Activated CD4-positive, alpha-beta T cell treated with anti-CD3 and anti-CD28 coated beads, Interleukin-2, amount 50 U/mL, for 48 hours (primary cell): ENCODE data around the gene TNP1.

Experiments
- DNase-seq, 2 experiments: peaks; one replicate each; pipeline ENCODE4 v3.0.0-alpha.2; 2020

TNP1 gene

DNA sequence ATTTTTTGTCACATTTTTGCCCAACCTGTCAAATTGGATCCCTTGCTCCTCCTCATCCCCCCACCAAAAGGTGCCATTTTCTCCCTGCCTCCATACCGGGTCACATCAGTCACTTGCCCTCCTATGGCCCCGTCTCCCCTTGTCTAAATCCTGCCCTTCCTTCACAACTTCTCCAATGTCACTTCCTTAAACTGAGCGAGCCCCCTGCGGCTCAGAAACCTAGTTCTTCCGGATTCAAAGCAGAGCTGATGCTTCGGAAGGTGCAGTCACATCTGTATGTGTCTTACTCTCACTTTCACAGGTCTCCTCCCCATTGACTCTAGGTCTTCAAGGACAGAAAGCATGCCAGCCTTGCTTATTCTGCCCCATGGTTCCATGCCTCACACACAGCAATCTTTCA is 22.1 kb downstream of the TNP1 start:
- no peak for DNase-seq

DNA sequence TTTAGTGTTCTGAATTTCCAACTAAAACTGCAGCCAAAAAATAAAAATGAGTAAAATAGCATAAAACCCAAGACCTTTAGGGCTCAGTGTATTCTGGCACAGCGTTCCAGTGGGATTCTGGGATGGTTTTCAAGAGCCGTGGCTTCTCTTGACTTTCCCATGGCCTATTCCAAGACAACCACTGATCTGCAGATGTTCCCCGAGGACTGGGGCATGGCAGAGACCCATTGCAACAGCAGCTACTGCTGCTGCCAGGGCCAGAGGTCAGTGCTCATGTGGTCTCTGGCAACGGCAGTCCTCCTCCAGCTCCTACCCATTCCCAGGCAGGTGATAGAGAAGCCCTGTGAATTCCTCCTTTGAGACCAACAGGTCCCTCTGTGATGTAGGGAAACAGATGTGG is 26.8 kb downstream of the TNP1 start:
- no peak for DNase-seq

DNA sequence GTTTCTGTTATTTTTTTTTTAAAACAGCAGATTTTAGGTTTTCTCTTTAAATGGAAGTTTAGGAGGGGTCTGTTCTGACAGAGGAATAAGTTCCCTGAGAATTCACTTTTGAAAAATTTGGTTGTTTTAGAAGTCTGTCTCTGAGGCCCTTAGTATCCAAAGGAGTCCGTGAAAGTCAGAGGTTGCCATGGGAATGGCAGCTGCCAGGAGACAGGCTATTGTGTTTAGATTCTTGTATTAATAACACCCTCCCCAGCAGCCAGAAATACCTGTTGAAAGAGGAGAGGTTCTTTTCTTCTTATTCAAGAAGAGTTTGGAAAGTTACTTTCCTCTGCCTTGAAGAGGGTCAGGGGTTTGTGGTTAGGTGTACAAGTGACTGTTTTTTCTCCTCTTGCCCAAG is 29.5 kb downstream of the TNP1 start:
- no peak for DNase-seq

DNA sequence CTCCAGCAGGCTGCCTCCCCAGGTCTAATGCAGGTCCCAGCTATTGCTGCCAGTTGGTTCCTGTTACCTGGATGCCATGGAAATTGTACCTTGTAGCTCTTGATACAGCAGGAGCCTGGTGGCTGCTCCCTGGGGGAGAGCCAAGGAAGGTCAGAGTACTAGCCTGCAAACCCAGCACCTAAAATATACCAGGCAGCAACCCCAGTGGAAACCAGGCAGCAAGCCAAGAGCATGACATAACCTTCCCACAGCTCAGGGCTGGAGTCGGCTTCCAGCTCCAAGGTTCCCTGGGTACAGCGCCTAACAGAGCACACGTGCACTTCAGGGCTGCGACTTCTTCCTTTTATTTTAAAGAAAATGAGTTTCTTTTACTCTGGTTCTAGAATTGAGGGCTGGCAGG is 30.3 kb downstream of the TNP1 start:
- no peak for DNase-seq

DNA sequence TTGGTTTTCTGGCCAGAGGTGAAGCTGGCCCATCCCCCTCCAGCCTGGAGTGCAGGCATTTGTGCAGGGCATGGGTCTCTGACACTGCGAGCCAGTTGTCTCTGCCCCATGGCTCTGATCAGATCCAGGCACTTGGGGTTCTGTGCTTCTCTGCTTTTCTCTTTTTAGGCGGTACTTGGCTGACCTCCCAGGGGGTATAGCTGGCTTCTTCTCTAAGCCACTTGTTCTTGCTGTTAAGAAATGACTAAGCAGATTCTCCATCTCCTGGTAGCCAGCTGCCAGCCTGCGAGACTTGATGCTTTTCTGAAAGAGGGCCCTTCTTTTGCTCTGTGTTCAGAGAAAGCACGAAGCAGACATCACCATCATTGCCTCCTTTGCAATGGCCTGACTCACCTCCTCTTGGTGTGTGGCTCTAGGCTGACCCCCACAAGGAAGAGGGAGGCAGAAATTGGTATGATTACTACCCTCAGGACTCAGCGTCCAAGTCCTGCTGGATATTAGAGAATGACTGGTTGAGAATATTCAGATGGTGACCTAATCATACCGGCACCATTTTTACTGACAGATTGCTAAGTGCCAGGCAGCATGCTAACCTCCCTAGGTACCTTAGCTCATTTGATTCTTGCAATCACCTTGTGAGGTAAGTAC is 32.7 kb downstream of the TNP1 start:
- no peak for DNase-seq

DNA sequence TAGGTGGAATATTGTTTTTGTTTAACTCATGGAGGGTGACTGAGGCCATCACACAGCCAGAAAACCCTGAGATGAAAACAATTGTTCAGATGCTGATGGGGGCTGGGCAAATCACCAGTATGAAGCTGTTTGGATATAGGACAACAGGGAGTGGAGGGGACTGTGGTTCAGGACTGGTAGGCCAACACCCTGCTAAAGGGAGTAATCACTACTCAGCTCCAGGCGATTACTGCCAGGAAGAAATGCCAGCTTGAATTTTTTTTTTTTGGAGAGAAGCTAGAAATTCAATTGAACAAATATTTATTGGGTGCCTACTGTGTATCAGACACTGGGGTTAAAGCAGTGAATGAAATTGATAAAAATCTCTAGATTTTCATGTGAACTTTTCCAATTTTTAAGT is 37.4 kb downstream of the TNP1 start:
- DNase-seq = no peak

DNA sequence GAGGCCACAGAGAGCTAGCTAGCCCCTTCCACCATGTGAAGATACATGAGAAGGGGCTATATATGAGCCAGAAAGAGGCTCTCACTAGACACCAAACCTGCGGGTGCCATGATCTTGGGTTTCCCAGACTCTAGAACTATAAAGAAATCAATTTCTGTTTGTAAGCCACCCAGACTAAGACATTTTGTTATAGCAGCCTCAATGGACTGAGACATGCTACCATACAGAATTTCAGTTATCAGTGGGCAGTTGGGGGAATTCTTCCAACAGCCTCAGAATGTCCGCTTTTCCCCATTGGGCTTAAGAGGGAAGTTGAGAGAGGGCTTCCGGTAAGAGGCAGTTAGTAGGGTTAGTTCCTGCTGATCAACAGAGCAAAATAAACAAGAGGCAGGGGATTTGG is 39.2 kb downstream of the TNP1 start:
- no peak for DNase-seq

DNA sequence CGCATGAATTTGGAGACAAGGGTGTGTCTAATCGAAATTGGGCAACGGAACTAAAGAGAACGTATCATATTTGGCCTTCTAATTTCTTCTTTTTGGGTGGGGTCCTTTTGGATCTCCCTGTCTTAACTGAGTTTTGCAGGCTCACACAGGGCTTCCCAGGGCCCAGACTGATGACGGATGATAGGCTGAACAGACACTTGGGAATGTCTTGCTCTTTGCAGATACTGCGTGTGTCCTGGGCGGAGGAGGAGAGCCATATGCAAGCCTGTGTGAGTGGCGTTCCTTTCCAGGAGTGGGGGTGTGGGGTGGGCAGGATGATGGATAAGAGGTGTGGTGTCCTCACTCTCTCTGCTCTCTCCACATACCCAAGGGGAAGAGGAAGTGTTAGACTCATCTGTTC is 40.1 kb downstream of the TNP1 start:
- DNase-seq = no peak

DNA sequence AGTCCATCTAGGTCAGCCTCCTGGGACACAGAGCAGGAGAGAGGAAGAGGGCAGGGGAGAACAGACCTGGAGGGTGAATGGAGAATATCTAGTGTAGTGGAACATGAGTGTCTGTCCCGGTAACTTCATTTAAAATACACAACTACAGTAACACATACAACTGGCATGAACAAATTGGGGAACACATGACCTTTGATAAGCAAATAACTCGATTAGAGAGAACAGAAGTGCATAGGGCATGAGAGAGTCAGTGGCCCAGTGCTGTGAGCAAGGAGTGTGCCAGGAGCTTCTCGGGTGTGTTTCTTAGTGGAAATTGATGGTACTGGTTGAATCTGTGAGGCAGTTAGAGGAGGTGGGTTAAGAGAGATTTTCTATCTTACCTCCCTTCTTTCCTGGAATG is 40.8 kb downstream of the TNP1 start:
- no peak for DNase-seq

DNA sequence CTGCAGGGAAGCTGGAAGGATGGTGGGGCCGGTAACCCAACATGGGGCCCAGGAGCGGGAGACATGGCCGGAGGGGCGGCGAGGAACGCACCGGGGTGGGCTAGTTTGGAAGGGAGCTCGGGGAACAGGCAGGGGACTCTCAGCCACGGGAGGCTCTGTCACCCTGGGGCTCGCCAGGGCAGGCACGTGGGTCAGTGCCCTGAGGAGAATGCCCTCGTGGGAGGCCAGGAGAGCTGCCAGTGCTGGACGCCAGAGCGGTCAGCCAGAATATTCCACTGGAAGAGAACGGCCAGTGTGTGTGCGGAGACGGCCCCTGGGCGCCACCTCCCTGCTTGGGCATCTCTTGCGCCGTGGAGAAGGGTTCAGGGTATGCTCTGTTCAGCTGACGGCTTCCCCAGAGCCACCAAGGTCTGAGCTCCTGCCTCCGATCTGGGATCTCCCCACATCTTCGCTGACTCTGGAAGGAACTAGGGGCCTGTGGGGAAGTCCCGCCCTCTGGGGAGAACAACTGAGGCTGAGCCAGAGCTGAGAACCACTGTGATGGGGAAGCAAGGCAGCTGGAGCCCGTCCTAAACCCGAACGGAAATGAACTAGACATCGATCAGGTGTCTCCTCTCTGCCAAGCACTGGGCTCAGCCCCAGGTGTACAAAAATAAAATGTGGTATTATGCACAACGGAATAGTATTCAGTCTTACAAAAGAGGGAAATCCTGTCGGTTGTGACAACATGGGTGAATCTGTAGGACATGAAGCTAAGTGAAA is 49.3 kb downstream of the TNP1 start:
- no peak for DNase-seq
